GM23338 (cell line): ENCODE measurements around the gene TMEM244. TPM values are rescaled to one million over a fixed set of nuclear protein-coding genes. Genes with fewer than 3 reads are reported as not detected.
"Not testable (repeated sequence)": the region's sequence is repeated elsewhere in the genome, so short reads cannot be mapped to it uniquely, and the experiment has no call there.

Source experiments
- ATAC-seq: fragments of 200-7000 bp; cut with Tn5 transposase; 3 replicates; pipeline ENCODE4 v1.9.1; 2020
- DNase-seq: peaks from one replicate; pipeline ENCODE4 v3.0.0-alpha.2; 2015; ENCODE audit warnings: low spot score
- H2AFZ ChIP-seq: fragments of 200-600 bp; sonication (generic); 2 replicates; pipeline ENCODE4 v1.8.0; 2016; ENCODE audit warnings: antibody characterized with exemption, mild to moderate bottlenecking, moderate library complexity
- H3F3A ChIP-seq: fragments of 200-600 bp; sonication (generic); replicated peaks from 2 replicates; pipeline ENCODE4 v1.8.0; 2017; ENCODE audit warnings: antibody characterized with exemption, mixed run types, low read depth
- H3K27ac ChIP-seq: fragments of 200-600 bp; sonication (generic); 2 replicates; pipeline ENCODE4 v1.6.1; 2016; ENCODE audit warnings: low read depth
- H3K27me3 ChIP-seq: fragments of 200-600 bp; sonication (generic); 2 replicates; pipeline ENCODE4 v1.8.0; 2016; ENCODE audit warnings: mild to moderate bottlenecking, mixed run types, moderate library complexity; ENCODE audit not compliant: insufficient read depth
- H3K36me3 ChIP-seq: fragments of 200-600 bp; sonication (generic); 2 replicates; pipeline ENCODE4 v1.8.0; 2016; ENCODE audit warnings: mild to moderate bottlenecking; ENCODE audit not compliant: insufficient read depth
- H3K4me1 ChIP-seq: fragments of 200-600 bp; sonication (generic); 2 replicates; pipeline ENCODE4 v1.8.0; 2016; ENCODE audit warnings: mild to moderate bottlenecking, moderate library complexity; ENCODE audit not compliant: insufficient read depth
- H3K4me2 ChIP-seq: fragments of 200-600 bp; sonication (generic); 2 replicates; pipeline ENCODE4 v1.7.1; 2017; ENCODE audit warnings: mixed run types
- H3K4me3 ChIP-seq: fragments of 200-600 bp; sonication (generic); 2 replicates; pipeline ENCODE4 v1.6.1; 2016; ENCODE audit warnings: mixed run types
- H3K79me2 ChIP-seq: fragments of 200-600 bp; sonication (generic); replicated peaks from 2 replicates; pipeline ENCODE4 v1.8.0; 2017; ENCODE audit warnings: mild to moderate bottlenecking; ENCODE audit not compliant: insufficient read depth
- H3K9me2 ChIP-seq: fragments of 200-600 bp; sonication (generic); 2 replicates; pipeline ENCODE4 v1.8.0; 2017; ENCODE audit not compliant: insufficient read depth
- H4K20me1 ChIP-seq: fragments of 200-600 bp; sonication (generic); replicated peaks from 2 replicates; pipeline ENCODE4 v1.8.0; 2017; ENCODE audit warnings: mild to moderate bottlenecking; ENCODE audit not compliant: insufficient read depth
- H3K27ac Mint-ChIP-seq: 2 replicates; pipeline ENCODE4 v1.8.0; 2020; ENCODE audit warnings: inconsistent platforms, mild to moderate bottlenecking, moderate library complexity, mixed read lengths
- H3K27me3 Mint-ChIP-seq: 3 replicates; pipeline ENCODE4 v1.8.0; 2022; ENCODE audit warnings: low read depth, mild to moderate bottlenecking, moderate library complexity, mixed read lengths, inconsistent platforms; ENCODE audit not compliant: insufficient read depth, poor library complexity
- H3K36me3 Mint-ChIP-seq: 3 replicates; pipeline ENCODE4 v1.8.0; 2021; ENCODE audit warnings: low read depth, mild to moderate bottlenecking, inconsistent platforms, moderate library complexity, mixed read lengths
- H3K4me1 Mint-ChIP-seq: 3 replicates; pipeline ENCODE4 v1.8.0; 2020; ENCODE audit warnings: mild to moderate bottlenecking, inconsistent platforms, mixed read lengths
- H3K4me3 Mint-ChIP-seq: 3 replicates; pipeline ENCODE4 v1.8.0; 2021; ENCODE audit warnings: moderate library complexity, mild to moderate bottlenecking, inconsistent platforms, mixed read lengths
- H3K9me3 Mint-ChIP-seq: 3 replicates; pipeline ENCODE4 v1.8.0; 2020; ENCODE audit warnings: moderate library complexity, mild to moderate bottlenecking, inconsistent platforms, mixed read lengths
- CREB1 ChIP-seq: fragments of 250-450 bp; sonication (Bioruptor Pico); IDR thresholded peaks from 2 replicates; pipeline ENCODE4 v1.5.0; 2020; ENCODE audit warnings: low read depth, mild to moderate bottlenecking, moderate library complexity
- EZH2phosphoT487 ChIP-seq: fragments of 200-600 bp; sonication (generic); IDR thresholded peaks from one replicate; pipeline ENCODE4 v1.8.1; 2018; ENCODE audit warnings: antibody characterized with exemption; ENCODE audit not compliant: unreplicated experiment
- JUNB ChIP-seq: IDR thresholded peaks from one replicate; pipeline ENCODE4 v1.6.1; 2016; ENCODE audit warnings: antibody characterized with exemption; ENCODE audit not compliant: unreplicated experiment
- NANOG ChIP-seq: IDR thresholded peaks from 2 replicates; pipeline ENCODE4 v1.6.1; 2016; ENCODE audit warnings: antibody characterized with exemption, borderline replicate concordance
- ZNF114 ChIP-seq: fragments of 250-450 bp; sonication (Bioruptor Pico); IDR thresholded peaks from 2 replicates; pipeline ENCODE4 v1.5.0; 2020; ENCODE audit warnings: mild to moderate bottlenecking, moderate library complexity
- ZNF331 ChIP-seq: fragments of 250-450 bp; sonication (Bioruptor Pico); IDR thresholded peaks from 2 replicates; pipeline ENCODE4 v1.5.0; 2020; ENCODE audit warnings: low read depth, mild to moderate bottlenecking, moderate library complexity
- polyA plus RNA-seq: library from polyadenylated mRNA; unstranded; fragments of >200 nt; fragmentation: Nextera tagmentation; extraction: Ambion mirVana; gene quantifications from 2 replicates; pipeline ENCODE4 v1.2.1, GENCODE V29; 2016
- total RNA-seq: library from RNA; depleted of rRNA; stranded (reverse); fragments of >200 nt; shearing (Covaris generic); gene quantifications from 2 replicates; pipeline ENCODE4 v1.2.3, GENCODE V29; 2014
- TF ChIP-seq, protein P1 (sequence below): IDR thresholded peaks from 2 replicates; pipeline ENCODE4 v1.6.1; 2016; ENCODE audit warnings: antibody characterized with exemption
- TF ChIP-seq, protein P2 (sequence below): IDR thresholded peaks from one replicate; pipeline ENCODE4 v1.6.1; 2018; ENCODE audit warnings: antibody characterized with exemption; ENCODE audit not compliant: unreplicated experiment
- TF ChIP-seq, protein P3 (sequence below), 2 experiments: fragments of 200-600 bp in 1 of 2; sonication (generic) in 1 of 2; conservative IDR thresholded peaks; 2 replicates each; pipeline versions ENCODE4 v1.5.1 to v1.6.1; 2016 to 2017; ENCODE audit warnings: antibody characterized with exemption in 2 of 2, low read depth in 2 of 2, mild to moderate bottlenecking in 2 of 2, moderate library complexity in 1 of 2

Gene TMEM244
- total and polyA plus RNA-seq, 2 experiments from 2014 or later, result not detected

- no peak for DNase-seq
- Histone ChIP-seq H3F3A (no peaks in the 10 kb centered on the region), H3K27me3 (no peaks in the 10 kb centered on the region), H3K27ac (no peak overlapping the region), H3K4me1 (no peaks in the 10 kb centered on the region), H3K4me2 (no peak overlapping the region), H3K4me3 (no peak overlapping the region), H4K20me1 (no peaks in the 10 kb centered on the region), H3K36me3 (no peaks in the 10 kb centered on the region), H3K79me2 (no peaks in the 10 kb centered on the region), H3K9me2 (no peaks in the 10 kb centered on the region), H2AFZ (no peak overlapping the region)
- no peak for ATAC-seq
- no peak for TF ChIP-seq EZH2phosphoT487
- TF ChIP-seq ZNF331, result no peak
- TF ChIP-seq JUNB, result no peak
- no peak for TF ChIP-seq NANOG
- TF ChIP-seq, protein P1, sequence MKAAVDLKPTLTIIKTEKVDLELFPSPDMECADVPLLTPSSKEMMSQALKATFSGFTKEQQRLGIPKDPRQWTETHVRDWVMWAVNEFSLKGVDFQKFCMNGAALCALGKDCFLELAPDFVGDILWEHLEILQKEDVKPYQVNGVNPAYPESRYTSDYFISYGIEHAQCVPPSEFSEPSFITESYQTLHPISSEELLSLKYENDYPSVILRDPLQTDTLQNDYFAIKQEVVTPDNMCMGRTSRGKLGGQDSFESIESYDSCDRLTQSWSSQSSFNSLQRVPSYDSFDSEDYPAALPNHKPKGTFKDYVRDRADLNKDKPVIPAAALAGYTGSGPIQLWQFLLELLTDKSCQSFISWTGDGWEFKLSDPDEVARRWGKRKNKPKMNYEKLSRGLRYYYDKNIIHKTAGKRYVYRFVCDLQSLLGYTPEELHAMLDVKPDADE, result no peak
- H3K36me3 Mint-ChIP-seq, result no peaks in the 10 kb centered on the region
- H3K27ac Mint-ChIP-seq, result no peak overlapping the region
- no peaks in the 10 kb centered on the region for H3K4me1 Mint-ChIP-seq
- no peak overlapping the region for H3K4me3 Mint-ChIP-seq
- H3K27me3 Mint-ChIP-seq, result peaks cover 2% of the 10 kb centered on the region
- H3K9me3 Mint-ChIP-seq, result no peaks in the 10 kb centered on the region
These were observed 18.2 kb downstream of the TMEM244 start for GRCh38 chr6:129842881-129843409.

DNA sequence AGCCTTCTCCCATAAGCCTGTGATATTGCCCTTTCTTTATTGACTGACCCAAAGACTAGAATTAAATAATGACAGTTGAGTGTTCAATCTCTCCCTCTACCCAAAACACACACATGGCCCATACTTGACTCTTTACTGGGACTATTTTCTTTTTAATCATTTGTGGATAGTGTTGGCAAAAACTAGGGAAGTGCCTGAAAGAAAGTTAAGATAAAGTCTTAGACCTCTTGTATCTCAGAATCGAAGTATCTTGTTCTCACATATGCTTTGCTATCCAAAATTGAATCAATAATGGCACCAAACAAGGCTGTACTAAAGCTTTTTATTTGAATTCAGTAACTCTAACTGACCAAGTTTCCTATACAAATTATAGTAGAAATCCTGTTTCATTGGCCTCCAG, 19.0 kb downstream of the TMEM244 start:
- no peaks in the 10 kb centered on the region for H3K9me2 ChIP-seq
- Mint-ChIP-seq H3K27ac (no peak overlapping the region), H3K4me3 (no peak overlapping the region), H3K4me1 (no peaks in the 10 kb centered on the region), H3K36me3 (no peaks in the 10 kb centered on the region), H3K27me3 (peaks cover 2% of the 10 kb centered on the region), H3K9me3 (no peaks in the 10 kb centered on the region)
- no peaks in the 10 kb centered on the region for H3K79me2 ChIP-seq
- no peaks in the 10 kb centered on the region for H3F3A ChIP-seq
- no peak for ATAC-seq
- H3K27ac ChIP-seq, result no peak overlapping the region
- H3K36me3 ChIP-seq, result no peaks in the 10 kb centered on the region
- TF ChIP-seq ZNF114 (CRISPR knock-in tag) (no peak), ZNF331 (no peak), NANOG (no peak), JUNB (no peak), CREB1 (CRISPR knock-in tag) (no peak)
- TF ChIP-seq, protein P2, sequence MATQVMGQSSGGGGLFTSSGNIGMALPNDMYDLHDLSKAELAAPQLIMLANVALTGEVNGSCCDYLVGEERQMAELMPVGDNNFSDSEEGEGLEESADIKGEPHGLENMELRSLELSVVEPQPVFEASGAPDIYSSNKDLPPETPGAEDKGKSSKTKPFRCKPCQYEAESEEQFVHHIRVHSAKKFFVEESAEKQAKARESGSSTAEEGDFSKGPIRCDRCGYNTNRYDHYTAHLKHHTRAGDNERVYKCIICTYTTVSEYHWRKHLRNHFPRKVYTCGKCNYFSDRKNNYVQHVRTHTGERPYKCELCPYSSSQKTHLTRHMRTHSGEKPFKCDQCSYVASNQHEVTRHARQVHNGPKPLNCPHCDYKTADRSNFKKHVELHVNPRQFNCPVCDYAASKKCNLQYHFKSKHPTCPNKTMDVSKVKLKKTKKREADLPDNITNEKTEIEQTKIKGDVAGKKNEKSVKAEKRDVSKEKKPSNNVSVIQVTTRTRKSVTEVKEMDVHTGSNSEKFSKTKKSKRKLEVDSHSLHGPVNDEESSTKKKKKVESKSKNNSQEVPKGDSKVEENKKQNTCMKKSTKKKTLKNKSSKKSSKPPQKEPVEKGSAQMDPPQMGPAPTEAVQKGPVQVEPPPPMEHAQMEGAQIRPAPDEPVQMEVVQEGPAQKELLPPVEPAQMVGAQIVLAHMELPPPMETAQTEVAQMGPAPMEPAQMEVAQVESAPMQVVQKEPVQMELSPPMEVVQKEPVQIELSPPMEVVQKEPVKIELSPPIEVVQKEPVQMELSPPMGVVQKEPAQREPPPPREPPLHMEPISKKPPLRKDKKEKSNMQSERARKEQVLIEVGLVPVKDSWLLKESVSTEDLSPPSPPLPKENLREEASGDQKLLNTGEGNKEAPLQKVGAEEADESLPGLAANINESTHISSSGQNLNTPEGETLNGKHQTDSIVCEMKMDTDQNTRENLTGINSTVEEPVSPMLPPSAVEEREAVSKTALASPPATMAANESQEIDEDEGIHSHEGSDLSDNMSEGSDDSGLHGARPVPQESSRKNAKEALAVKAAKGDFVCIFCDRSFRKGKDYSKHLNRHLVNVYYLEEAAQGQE, result no peak
- TF ChIP-seq, protein P3, sequence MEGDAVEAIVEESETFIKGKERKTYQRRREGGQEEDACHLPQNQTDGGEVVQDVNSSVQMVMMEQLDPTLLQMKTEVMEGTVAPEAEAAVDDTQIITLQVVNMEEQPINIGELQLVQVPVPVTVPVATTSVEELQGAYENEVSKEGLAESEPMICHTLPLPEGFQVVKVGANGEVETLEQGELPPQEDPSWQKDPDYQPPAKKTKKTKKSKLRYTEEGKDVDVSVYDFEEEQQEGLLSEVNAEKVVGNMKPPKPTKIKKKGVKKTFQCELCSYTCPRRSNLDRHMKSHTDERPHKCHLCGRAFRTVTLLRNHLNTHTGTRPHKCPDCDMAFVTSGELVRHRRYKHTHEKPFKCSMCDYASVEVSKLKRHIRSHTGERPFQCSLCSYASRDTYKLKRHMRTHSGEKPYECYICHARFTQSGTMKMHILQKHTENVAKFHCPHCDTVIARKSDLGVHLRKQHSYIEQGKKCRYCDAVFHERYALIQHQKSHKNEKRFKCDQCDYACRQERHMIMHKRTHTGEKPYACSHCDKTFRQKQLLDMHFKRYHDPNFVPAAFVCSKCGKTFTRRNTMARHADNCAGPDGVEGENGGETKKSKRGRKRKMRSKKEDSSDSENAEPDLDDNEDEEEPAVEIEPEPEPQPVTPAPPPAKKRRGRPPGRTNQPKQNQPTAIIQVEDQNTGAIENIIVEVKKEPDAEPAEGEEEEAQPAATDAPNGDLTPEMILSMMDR (conservative IDR thresholded peaks at IDR 0.05; ENCODE audit: low read depth in 2 of 2), result no peak
- H2AFZ ChIP-seq, result no peak overlapping the region
- no peaks in the 10 kb centered on the region for H3K27me3 ChIP-seq
- H3K4me2 ChIP-seq, result no peak overlapping the region
- no peak overlapping the region for H3K4me3 ChIP-seq
- no peaks in the 10 kb centered on the region for H3K4me1 ChIP-seq
- DNase-seq, result no peak
- no peaks in the 10 kb centered on the region for H4K20me1 ChIP-seq

DNA sequence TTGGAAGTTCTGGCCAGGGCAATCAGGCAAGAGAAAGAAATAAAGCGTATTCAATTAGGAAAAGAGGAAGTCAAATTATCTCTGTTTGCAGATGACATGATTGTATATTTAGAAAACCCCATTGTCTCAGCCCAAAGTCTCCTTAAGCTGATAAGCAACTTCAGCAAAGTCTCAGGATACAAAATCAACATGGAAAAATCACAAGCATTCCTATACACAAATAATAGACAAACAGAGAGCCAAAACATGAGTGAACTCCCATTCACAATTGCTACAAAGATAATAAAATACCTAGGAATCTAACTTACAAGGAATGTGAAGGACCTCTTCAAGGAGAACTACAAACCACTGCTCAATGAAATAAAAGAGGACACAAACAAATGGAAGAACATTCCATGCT, 21.6 kb downstream of the TMEM244 start:
- H3K36me3 ChIP-seq, H3K27ac Mint-ChIP-seq, H3K9me3 Mint-ChIP-seq, H4K20me1 ChIP-seq, H3K27me3 Mint-ChIP-seq, ATAC-seq, H3K4me3 Mint-ChIP-seq, H3K27me3 ChIP-seq, H3F3A ChIP-seq, H3K9me2 ChIP-seq, DNase-seq, H3K4me2 ChIP-seq, H3K4me1 Mint-ChIP-seq, H3K27ac ChIP-seq, H3K4me1 ChIP-seq, H3K79me2 ChIP-seq, H3K36me3 Mint-ChIP-seq, H3K4me3 ChIP-seq, H2AFZ ChIP-seq: not testable (repeated sequence)
